ENCODE results near the gene LMTK2.

Gene LMTK2

GRCh38 chr7:98209166-98209920 lies 102.7 kb downstream of the LMTK2 start:
- Histone ChIP-seq H3K9ac (ENCODE audit: low read depth, low read length) (no peak overlapping the region), H3K36me3 (ENCODE audit: insufficient read depth, low read length) (peaks cover 4% of the 10 kb centered on the region), H3K4me1 (ENCODE audit: control insufficient read depth, insufficient read depth, low read length) (no peaks in the 10 kb centered on the region), H3K9me3 (replicated peaks; ENCODE audit: low read length) (no peaks in the 10 kb centered on the region), H3K4me3 (ENCODE audit: low read length) (no peak overlapping the region), H3K4me2 (ENCODE audit: low read length) (no peak overlapping the region), H3K27me3 (ENCODE audit: control insufficient read depth, insufficient read depth, low read length) (no peaks in the 10 kb centered on the region)

- Histone ChIP-seq H3K4me1 (ENCODE audit: control insufficient read depth, insufficient read depth, low read length) (no peaks in the 10 kb centered on the region), H3K4me2 (ENCODE audit: low read length) (peak overlapping the region; percentile 62), H3K36me3 (ENCODE audit: insufficient read depth, low read length) (no peaks in the 10 kb centered on the region), H3K9ac (ENCODE audit: low read depth, low read length) (no peak overlapping the region), H3K27me3 (ENCODE audit: control insufficient read depth, insufficient read depth, low read length) (no peaks in the 10 kb centered on the region), H3K4me3 (ENCODE audit: low read length) (no peak overlapping the region), H3K9me3 (replicated peaks; ENCODE audit: low read length) (no peaks in the 10 kb centered on the region)
These were observed 104.0 kb downstream of the LMTK2 start for GRCh38 chr7:98210513-98211220.

GRCh38 chr7:98211221-98211675 lies 104.6 kb downstream of the LMTK2 start, which contains the start of gene BHLHA15:
TSS of gene BHLHA15 (plus strand) at chr7:98211439. CDS start at chr7:98212310, 871 bp downstream.
- H3K9ac ChIP-seq (ENCODE audit: low read depth, low read length), result no peak within 1 kb of the TSS
- no peaks in the 10 kb centered on the region for H3K4me1 ChIP-seq (ENCODE audit: control insufficient read depth, insufficient read depth, low read length)
- no peaks in the 10 kb centered on the region for H3K36me3 ChIP-seq (ENCODE audit: insufficient read depth, low read length)
- no peaks in the 10 kb centered on the region for H3K27me3 ChIP-seq (ENCODE audit: control insufficient read depth, insufficient read depth, low read length)
- H3K4me3 ChIP-seq (ENCODE audit: low read length), result no peak within 1 kb of the TSS
- peak within 1 kb of the TSS; percentile 62 for H3K4me2 ChIP-seq (ENCODE audit: low read length)
- H3K9me3 ChIP-seq (replicated peaks; ENCODE audit: low read length), result no peaks in the 10 kb centered on the region

GRCh38 chr7:98211676-98212531 lies 105.2 kb downstream of the LMTK2 start:
- no peaks in the 10 kb centered on the region for H3K27me3 ChIP-seq (ENCODE audit: control insufficient read depth, insufficient read depth, low read length)
- H3K4me3 ChIP-seq (ENCODE audit: low read length), result no peak overlapping the region
- no peaks in the 10 kb centered on the region for H3K36me3 ChIP-seq (ENCODE audit: insufficient read depth, low read length)
- no peak overlapping the region for H3K9ac ChIP-seq (ENCODE audit: low read depth, low read length)
- H3K9me3 ChIP-seq (replicated peaks; ENCODE audit: low read length), result no peaks in the 10 kb centered on the region
- H3K4me2 ChIP-seq (ENCODE audit: low read length), result peak overlapping the region; percentile 52
- no peaks in the 10 kb centered on the region for H3K4me1 ChIP-seq (ENCODE audit: control insufficient read depth, insufficient read depth, low read length)

DNA sequence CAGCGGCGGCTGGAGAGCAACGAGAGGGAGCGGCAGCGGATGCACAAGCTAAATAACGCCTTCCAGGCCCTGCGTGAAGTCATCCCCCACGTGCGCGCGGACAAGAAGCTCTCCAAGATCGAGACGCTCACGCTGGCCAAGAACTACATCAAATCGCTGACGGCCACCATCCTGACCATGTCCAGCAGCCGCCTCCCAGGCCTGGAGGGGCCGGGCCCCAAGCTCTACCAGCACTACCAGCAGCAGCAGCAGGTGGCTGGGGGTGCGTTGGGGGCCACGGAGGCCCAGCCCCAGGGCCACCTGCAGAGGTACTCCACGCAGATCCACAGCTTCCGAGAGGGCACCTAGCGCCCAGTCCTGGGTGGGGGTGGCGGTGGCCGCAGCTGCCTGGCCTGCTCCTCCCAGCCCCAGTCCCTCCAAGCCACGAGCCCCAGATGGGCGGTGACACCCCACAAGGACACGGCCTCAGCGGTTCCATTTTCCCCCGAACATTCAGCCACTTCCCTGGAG lies 105.9 kb downstream of the LMTK2 start:
- no peak overlapping the region for H3K4me3 ChIP-seq (ENCODE audit: low read length)
- no peaks in the 10 kb centered on the region for H3K9me3 ChIP-seq (replicated peaks; ENCODE audit: low read length)
- no peak overlapping the region for H3K4me2 ChIP-seq (ENCODE audit: low read length)
- H3K4me1 ChIP-seq (ENCODE audit: control insufficient read depth, insufficient read depth, low read length), result no peaks in the 10 kb centered on the region
- H3K9ac ChIP-seq (ENCODE audit: low read depth, low read length), result no peak overlapping the region
- H3K27me3 ChIP-seq (ENCODE audit: control insufficient read depth, insufficient read depth, low read length), result no peaks in the 10 kb centered on the region
- no peaks in the 10 kb centered on the region for H3K36me3 ChIP-seq (ENCODE audit: insufficient read depth, low read length)

- H3K4me1 ChIP-seq (ENCODE audit: control insufficient read depth, insufficient read depth, low read length), result no peaks in the 10 kb centered on the region
- H3K36me3 ChIP-seq (ENCODE audit: insufficient read depth, low read length), result no peaks in the 10 kb centered on the region
- no peak overlapping the region for H3K9ac ChIP-seq (ENCODE audit: low read depth, low read length)
- no peak overlapping the region for H3K4me3 ChIP-seq (ENCODE audit: low read length)
- no peaks in the 10 kb centered on the region for H3K27me3 ChIP-seq (ENCODE audit: control insufficient read depth, insufficient read depth, low read length)
- no peak overlapping the region for H3K4me2 ChIP-seq (ENCODE audit: low read length)
- H3K9me3 ChIP-seq (replicated peaks; ENCODE audit: low read length), result no peaks in the 10 kb centered on the region
These were observed 106.7 kb downstream of the LMTK2 start for GRCh38 chr7:98213296-98213887.

GRCh38 chr7:98213888-98214810 lies 107.5 kb downstream of the LMTK2 start:
- H3K4me2 ChIP-seq (ENCODE audit: low read length), result no peak overlapping the region
- H3K4me3 ChIP-seq (ENCODE audit: low read length), result no peak overlapping the region
- H3K36me3 ChIP-seq (ENCODE audit: insufficient read depth, low read length), result no peaks in the 10 kb centered on the region
- H3K27me3 ChIP-seq (ENCODE audit: control insufficient read depth, insufficient read depth, low read length), result no peaks in the 10 kb centered on the region
- H3K9me3 ChIP-seq (replicated peaks; ENCODE audit: low read length), result no peaks in the 10 kb centered on the region
- H3K9ac ChIP-seq (ENCODE audit: low read depth, low read length), result no peak overlapping the region
- no peaks in the 10 kb centered on the region for H3K4me1 ChIP-seq (ENCODE audit: control insufficient read depth, insufficient read depth, low read length)

GRCh38 chr7:98214811-98215321 lies 108.2 kb downstream of the LMTK2 start:
- H3K4me1 ChIP-seq (ENCODE audit: control insufficient read depth, insufficient read depth, low read length), result no peaks in the 10 kb centered on the region
- H3K4me2 ChIP-seq (ENCODE audit: low read length), result no peak overlapping the region
- H3K4me3 ChIP-seq (ENCODE audit: low read length), result no peak overlapping the region
- no peaks in the 10 kb centered on the region for H3K9me3 ChIP-seq (replicated peaks; ENCODE audit: low read length)
- no peaks in the 10 kb centered on the region for H3K27me3 ChIP-seq (ENCODE audit: control insufficient read depth, insufficient read depth, low read length)
- H3K9ac ChIP-seq (ENCODE audit: low read depth, low read length), result no peak overlapping the region
- no peaks in the 10 kb centered on the region for H3K36me3 ChIP-seq (ENCODE audit: insufficient read depth, low read length)

GRCh38 chr7:98215561-98216495 lies 109.2 kb downstream of the LMTK2 start:
- Histone ChIP-seq H3K4me1 (ENCODE audit: control insufficient read depth, insufficient read depth, low read length) (no peaks in the 10 kb centered on the region), H3K9me3 (replicated peaks; ENCODE audit: low read length) (no peaks in the 10 kb centered on the region), H3K4me2 (ENCODE audit: low read length) (no peak overlapping the region), H3K27me3 (ENCODE audit: control insufficient read depth, insufficient read depth, low read length) (no peaks in the 10 kb centered on the region), H3K9ac (ENCODE audit: low read depth, low read length) (no peak overlapping the region), H3K36me3 (ENCODE audit: insufficient read depth, low read length) (no peaks in the 10 kb centered on the region), H3K4me3 (ENCODE audit: low read length) (no peak overlapping the region)

All from skeletal muscle satellite cell (primary cell).